Keratinocyte (primary cell): Measurements from ENCODE around the gene ZNF778. TPM values are rescaled to one million over a fixed set of nuclear protein-coding genes. Genes with fewer than 3 reads are reported as not detected.

ENCODE experiments used
- DNase-seq: peaks from one replicate; pipeline ENCODE4 v3.0.0-alpha.2; 2011; ENCODE audit warnings: low read depth, missing footprints, low spot score
- FAIRE-seq: peaks from 2 replicates; lab custom pipeline; 2011; peaks lifted over from hg19 to GRCh38; lab: Jason Lieb, UNC
- H2AFZ ChIP-seq: 2 replicates; pipeline ENCODE4 v1.6.0; 2012; ENCODE audit warnings: low read length, control low read depth, inconsistent platforms; ENCODE audit not compliant: control insufficient read depth
- H3K27ac ChIP-seq: 2 replicates; pipeline ENCODE4 v1.5.1; 2011; ENCODE audit warnings: low read length; ENCODE audit not compliant: control insufficient read depth, insufficient read depth
- H3K27me3 ChIP-seq: 3 replicates; pipeline ENCODE4 v1.6.0; 2011; ENCODE audit warnings: low read length; ENCODE audit not compliant: control insufficient read depth, insufficient read depth; ENCODE audit errors: extremely low read depth
- H3K36me3 ChIP-seq, 2 experiments: 2 replicates in 1 of 2; 3 replicates in 1 of 2; pipeline ENCODE4 v1.5.1; 2011; ENCODE audit warnings: low read length in 2 of 2, mild to moderate bottlenecking in 1 of 2; ENCODE audit not compliant: control insufficient read depth in 2 of 2, insufficient read depth in 2 of 2; ENCODE audit errors: extremely low read depth in 1 of 2
- H3K4me1 ChIP-seq: 3 replicates; pipeline ENCODE4 v1.5.1; 2011; ENCODE audit warnings: low read length; ENCODE audit not compliant: control insufficient read depth, insufficient read depth; ENCODE audit errors: extremely low read depth
- H3K4me2 ChIP-seq: 3 replicates; pipeline ENCODE4 v1.6.0; 2011; ENCODE audit warnings: low read depth, low read length; ENCODE audit not compliant: control insufficient read depth, insufficient read depth; ENCODE audit errors: extremely low read depth
- H3K4me3 ChIP-seq, 3 experiments: fragments of 200-600 bp in 1 of 3; sonication (generic) in 1 of 3; 2 replicates in 2 of 3; 3 replicates in 1 of 3; pipeline ENCODE4 v1.5.1; 2011 to 2016; ENCODE audit warnings: low read length in 3 of 3, mild to moderate bottlenecking in 3 of 3, control low read depth in 2 of 3, inconsistent platforms in 1 of 3, low read depth in 1 of 3, mixed read lengths in 1 of 3, mixed run types in 1 of 3, moderate library complexity in 1 of 3; ENCODE audit not compliant: control insufficient read depth in 2 of 3, insufficient read depth in 2 of 3; ENCODE audit errors: extremely low read depth in 1 of 3
- H3K79me2 ChIP-seq: 2 replicates; pipeline ENCODE4 v1.6.0; 2012; ENCODE audit warnings: low read length; ENCODE audit not compliant: control insufficient read depth, insufficient read depth
- H3K9ac ChIP-seq: 3 replicates; pipeline ENCODE4 v1.6.0; 2011; ENCODE audit warnings: low read length; ENCODE audit not compliant: control insufficient read depth, insufficient read depth; ENCODE audit errors: extremely low read depth
- H3K9me1 ChIP-seq: 3 replicates; pipeline ENCODE4 v1.6.0; 2011; ENCODE audit warnings: low read length; ENCODE audit not compliant: control insufficient read depth, insufficient read depth; ENCODE audit errors: extremely low read depth
- H3K9me3 ChIP-seq: 2 replicates; pipeline ENCODE4 v1.5.1; 2012; ENCODE audit warnings: low read depth, low read length; ENCODE audit not compliant: control insufficient read depth
- H4K20me1 ChIP-seq: 3 replicates; pipeline ENCODE4 v1.6.0; 2011; ENCODE audit warnings: low read length; ENCODE audit not compliant: control insufficient read depth, insufficient read depth; ENCODE audit errors: extremely low read depth
- CTCF ChIP-seq, 3 experiments: IDR thresholded peaks in 1 of 3; conservative IDR thresholded peaks in 1 of 3; optimal IDR thresholded peaks in 1 of 3; 2 replicates in 2 of 3; 3 replicates in 1 of 3; pipeline versions ENCODE3 to v1.5.1; 2011; ENCODE audit warnings: low read length in 3 of 3, mild to moderate bottlenecking in 3 of 3, moderate library complexity in 2 of 3, control low read depth in 1 of 3, inconsistent platforms in 1 of 3; ENCODE audit not compliant: insufficient read depth in 2 of 3; ENCODE audit errors: extremely low read depth in 1 of 3
- EZH2 ChIP-seq: IDR thresholded peaks from one replicate; pipeline ENCODE4 v1.6.1; 2012; ENCODE audit warnings: inconsistent platforms, mild to moderate bottlenecking, low read length, moderate library complexity
- dilution Hi-C: fragments of 300-500 bp; cut with MboI; formaldehyde crosslinking; loops from one replicate; pipeline ENCODE4 v1.7.0; 2020; ENCODE audit warnings: low sequenced_read_pairs; ENCODE audit not compliant: extremely low pct_ligation_motif_present
- polyA plus RNA-seq, 5 experiments: library from polyadenylated mRNA; depleted of rRNA in 3 of 5; stranded (reverse) in 3 of 5; stranded (forward) in 1 of 5; unstranded in 1 of 5; fragments of >200 nt; gene quantifications; 1 replicate in 1 of 5; 2 replicates in 3 of 5; 3 replicates in 1 of 5; pipeline versions ENCODE4 v1.2.1 to v1.2.3, GENCODE V29; 2011 to 2012; ENCODE audit warnings: missing spikeins in 2 of 5, low read depth in 1 of 5, low replicate concordance in 1 of 5

ZNF778 gene
- polyA plus RNA-seq, 1 donor (not counting 4 experiments of a cell fraction or from before 2014, with no cell fraction given): 6.2 TPM

GRCh38 chr16:89281189-89281577 lies 63.7 kb downstream of the ZNF778 start:
- H3K79me2 ChIP-seq: peaks cover 11% of the 10 kb centered on the region
- TF ChIP-seq CTCF (optimal IDR thresholded peaks at IDR 0.05 in 1 of 3, IDR thresholded peaks at IDR 0.05 in 1 of 3, conservative IDR thresholded peaks at IDR 0.05 in 1 of 3; ENCODE audit: extremely low read depth in 1 of 3, insufficient read depth in 2 of 3, low read length in 3 of 3) (no peak), EZH2 (no peak)
- H3K27ac ChIP-seq: no peak overlapping the region
- FAIRE-seq (no peak), DNase-seq (no peak)
- H3K36me3 ChIP-seq: peaks cover 37 to 42% of the 10 kb centered on the region in 2 experiments
- H3K9me3 ChIP-seq: no peaks in the 10 kb centered on the region
- no peaks in the 10 kb centered on the region for H4K20me1 ChIP-seq
- H3K4me1 ChIP-seq: no peaks in the 10 kb centered on the region
- no peaks in the 10 kb centered on the region for H3K27me3 ChIP-seq
- H3K9ac ChIP-seq: no peak overlapping the region
- H3K4me2 ChIP-seq: no peak overlapping the region
- no peak overlapping the region for H2AFZ ChIP-seq
- H3K9me1 ChIP-seq: no peaks in the 10 kb centered on the region
- dilution Hi-C loops: no loop called here
- no peak overlapping the region for H3K4me3 ChIP-seq

GRCh38 chr16:89281829-89282228 lies 64.3 kb downstream of the ZNF778 start:
- H3K4me2 ChIP-seq: no peak overlapping the region
- H3K9ac ChIP-seq: no peak overlapping the region
- TF ChIP-seq CTCF (optimal IDR thresholded peaks at IDR 0.05 in 1 of 3, IDR thresholded peaks at IDR 0.05 in 1 of 3, conservative IDR thresholded peaks at IDR 0.05 in 1 of 3; ENCODE audit: extremely low read depth in 1 of 3, insufficient read depth in 2 of 3, low read length in 3 of 3) (no peak), EZH2 (no peak)
- no peaks in the 10 kb centered on the region for H3K9me1 ChIP-seq
- FAIRE-seq (no peak), DNase-seq (no peak)
- H3K4me1 ChIP-seq: no peaks in the 10 kb centered on the region
- H3K27me3 ChIP-seq: no peaks in the 10 kb centered on the region
- no peaks in the 10 kb centered on the region for H3K9me3 ChIP-seq
- H3K36me3 ChIP-seq: peaks cover 39 to 47% of the 10 kb centered on the region in 2 experiments
- H2AFZ ChIP-seq: no peak overlapping the region
- no peak overlapping the region for H3K4me3 ChIP-seq
- no peaks in the 10 kb centered on the region for H4K20me1 ChIP-seq
- dilution Hi-C loops: no loop called here
- H3K27ac ChIP-seq: no peak overlapping the region
- peaks cover 8% of the 10 kb centered on the region for H3K79me2 ChIP-seq
